T-helper 1 cell treated with Interleukin-12 subunit alpha and Interleukin-12 subunit beta and Interleukin-4 antibody, amounts not matched to agents 30 ng/mL and 1 ng/mL, for 36 hours (primary cell): Measurements from ENCODE around the gene BHMT2. TPM values are rescaled to one million over a fixed set of nuclear protein-coding genes. Genes with fewer than 3 reads are reported as not detected.

Experiments used
- intact Hi-C: fragments of 100-400 bp; cut with micrococcal nuclease; formaldehyde crosslinking; loops from one replicate; pipeline ENCODE4 v1.15.1; 2024
- total RNA-seq: library from RNA; stranded (reverse); gene quantifications from 2 replicates; pipeline ENCODE4 v1.2.3, GENCODE V29; 2022

Gene BHMT2
- total RNA-seq, result not detected in 2 replicates

- intact Hi-C loops, result no loop called here
Observed at GRCh38 chr5:79069488-79070349, at the start of gene BHMT2, which contains the start of gene DMGDH. Gene BHMT2 (plus strand): TSS chr5:79069767. CDS start chr5:79069783, 16 bp downstream. Gene DMGDH (minus strand): TSS chr5:79069674. CDS start chr5:79069620, 54 bp downstream.

- intact Hi-C loops, result loop anchor here (1.0 to 5.0 kb wide), 5 partner anchors 112 to 1061 kb away; no protein-coding TSS in a partner anchor
Observed at GRCh38 chr5:79020861-79021561, 48.6 kb upstream of the BHMT2 start.

- intact Hi-C loops, result loop anchor here (1.0 to 5.0 kb wide), 5 partner anchors 112 to 1061 kb away; no protein-coding TSS in a partner anchor
Observed at GRCh38 chr5:79021753-79022152, 47.8 kb upstream of the BHMT2 start.

GRCh38 chr5:79022771-79023170 is 46.8 kb upstream of the BHMT2 start:
- intact Hi-C loops, result loop anchor here (5.0 kb wide), 2 partner anchors 835 to 1060 kb away; no protein-coding TSS in a partner anchor

GRCh38 chr5:79023348-79023747 is 46.2 kb upstream of the BHMT2 start:
- intact Hi-C loops, result loop anchor here (5.0 kb wide), 2 partner anchors 834 to 1059 kb away; no protein-coding TSS in a partner anchor

GRCh38 chr5:79023947-79024346 is 45.6 kb upstream of the BHMT2 start:
- intact Hi-C loops, result loop anchor here (2.0 to 5.0 kb wide), 3 partner anchors 39 to 1058 kb away; partner anchors contain the start of gene ARSB

GRCh38 chr5:79025054-79025472 is 44.5 kb upstream of the BHMT2 start:
- intact Hi-C loops, result loop anchor here (1.0 to 2.0 kb wide), 4 partner anchors 40 to 439 kb away; partner anchors contain the start of gene ARSB

- intact Hi-C loops, result no loop called here
Observed at GRCh38 chr5:79030663-79031484, 38.7 kb upstream of the BHMT2 start.

GRCh38 chr5:79031485-79031867 is 38.1 kb upstream of the BHMT2 start:
- intact Hi-C loops, result no loop called here

- intact Hi-C loops, result no loop called here
Observed at GRCh38 chr5:79032031-79032695, 37.4 kb upstream of the BHMT2 start.

GRCh38 chr5:79032782-79033181 is 36.8 kb upstream of the BHMT2 start:
- intact Hi-C loops, result no loop called here

- intact Hi-C loops, result no loop called here
Observed at GRCh38 chr5:79035237-79035636, 34.3 kb upstream of the BHMT2 start.

- intact Hi-C loops, result no loop called here
Observed at GRCh38 chr5:79036769-79037168, 32.8 kb upstream of the BHMT2 start.

- intact Hi-C loops, result no loop called here
Observed at GRCh38 chr5:79042188-79042587, 27.4 kb upstream of the BHMT2 start.

- intact Hi-C loops, result no loop called here
Observed at GRCh38 chr5:79047199-79047598, 22.4 kb upstream of the BHMT2 start.

GRCh38 chr5:79048437-79048836 is 21.1 kb upstream of the BHMT2 start:
- intact Hi-C loops, result no loop called here

- intact Hi-C loops, result no loop called here
Observed at GRCh38 chr5:79050498-79050897, 19.1 kb upstream of the BHMT2 start.

- intact Hi-C loops, result no loop called here
Observed at GRCh38 chr5:79053321-79053720, 16.2 kb upstream of the BHMT2 start.

- intact Hi-C loops, result no loop called here
Observed at GRCh38 chr5:79055017-79055416, 14.6 kb upstream of the BHMT2 start.

- intact Hi-C loops, result no loop called here
Observed at GRCh38 chr5:79056847-79057246, 12.7 kb upstream of the BHMT2 start.
